HG03432 (cell line): ENCODE data around the gene NINL.
"Not testable (repeated sequence)": the region's sequence is repeated elsewhere in the genome, so short reads cannot be mapped to it uniquely, and the experiment has no call there.

Experiments
- ATAC-seq: cut with Tn5 transposase; IDR thresholded peaks from one replicate; pipeline ENCODE4 v1.9.1; 2021; ENCODE audit warnings: mild to moderate bottlenecking, moderate library complexity; ENCODE audit not compliant: unreplicated experiment

The NINL gene

GRCh38 chr20:25504366-25505135, 80.8 kb downstream of the NINL start:
- no peak for ATAC-seq

GRCh38 chr20:25503936-25504335, 81.4 kb downstream of the NINL start:
- ATAC-seq = no peak

GRCh38 chr20:25503051-25503639, 82.2 kb downstream of the NINL start:
- ATAC-seq = not testable (repeated sequence)

GRCh38 chr20:25500880-25501351, 84.4 kb downstream of the NINL start:
- no peak for ATAC-seq

- ATAC-seq = no peak
These were observed 85.4 kb downstream of the NINL start for GRCh38 chr20:25499855-25500434.

- no peak for ATAC-seq
These were observed 86.3 kb downstream of the NINL start for GRCh38 chr20:25499031-25499430.

- ATAC-seq = no peak
These were observed 87.1 kb downstream of the NINL start for GRCh38 chr20:25498280-25498606.

GRCh38 chr20:25497586-25498279, 87.6 kb downstream of the NINL start:
- no peak for ATAC-seq

GRCh38 chr20:25496968-25497401, 88.3 kb downstream of the NINL start:
- ATAC-seq = no peak

- ATAC-seq = no peak
These were observed 89.0 kb downstream of the NINL start for GRCh38 chr20:25496165-25496967.

GRCh38 chr20:25495189-25495824, 90.0 kb downstream of the NINL start:
- ATAC-seq = no peak

- ATAC-seq = no peak
These were observed 90.7 kb downstream of the NINL start for GRCh38 chr20:25494506-25495188.

- ATAC-seq = no peak
These were observed 91.4 kb downstream of the NINL start for GRCh38 chr20:25493748-25494505.

- ATAC-seq = no peak
These were observed 92.2 kb downstream of the NINL start for GRCh38 chr20:25493137-25493536.

- ATAC-seq = no peak
These were observed 93.8 kb downstream of the NINL start for GRCh38 chr20:25491446-25492038.

- no peak for ATAC-seq
These were observed 94.5 kb downstream of the NINL start for GRCh38 chr20:25490656-25491445.

- ATAC-seq = no peak
These were observed 96.0 kb downstream of the NINL start for GRCh38 chr20:25489221-25489871.
